NCI-H2196 treated with DMSO at 0.1 percent for 48 hours (cell line): ENCODE results near the gene UBE2U.
A peak's percentile ranks its signal among the peaks of the same experiment; 100 is the strongest.
"Not testable (repeated sequence)": the region's sequence is repeated elsewhere in the genome, so short reads cannot be mapped to it uniquely, and the experiment has no call there.

Experiments
- DNase-seq: peaks from one replicate; lab custom pipeline; 2025; ENCODE audit not compliant: unreplicated experiment; lab: John Stamatoyannopoulos, UW

The UBE2U gene

GRCh38 chr1:64187646-64188045 is 15.8 kb upstream of the UBE2U start:
- DNase-seq, result no peak

- no peak for DNase-seq
Measured at GRCh38 chr1:64192290-64192689, 11.1 kb upstream of the UBE2U start.

GRCh38 chr1:64194168-64195080 is 9.0 kb upstream of the UBE2U start:
- DNase-seq, result no peak

GRCh38 chr1:64195081-64195395 is 8.4 kb upstream of the UBE2U start:
- no peak for DNase-seq

- DNase-seq, result no peak
Measured at GRCh38 chr1:64196074-64196870, 7.2 kb upstream of the UBE2U start.

GRCh38 chr1:64197076-64197475 is 6.3 kb upstream of the UBE2U start:
- DNase-seq, result no peak

GRCh38 chr1:64199154-64199553 is 4.3 kb upstream of the UBE2U start:
- no peak for DNase-seq

GRCh38 chr1:64200064-64200463 is 3.4 kb upstream of the UBE2U start:
- DNase-seq, result no peak

GRCh38 chr1:64209221-64209620 is 5.8 kb downstream of the UBE2U start:
- no peak for DNase-seq

- DNase-seq, result no peak
Measured at GRCh38 chr1:64212031-64212430, 8.6 kb downstream of the UBE2U start.

GRCh38 chr1:64215576-64215975 is 12.2 kb downstream of the UBE2U start:
- DNase-seq, result no peak

- no peak for DNase-seq
Measured at GRCh38 chr1:64220241-64220640, 16.8 kb downstream of the UBE2U start.

GRCh38 chr1:64223329-64224151 is 20.1 kb downstream of the UBE2U start:
- DNase-seq, result no peak

GRCh38 chr1:64224236-64224635 is 20.8 kb downstream of the UBE2U start:
- DNase-seq, result not testable (repeated sequence)

GRCh38 chr1:64228167-64228957 is 24.9 kb downstream of the UBE2U start:
- DNase-seq, result no peak

- no peak for DNase-seq
Measured at GRCh38 chr1:64229307-64229706, 25.9 kb downstream of the UBE2U start.

GRCh38 chr1:64231153-64231552 is 27.7 kb downstream of the UBE2U start:
- peak; percentile 37 for DNase-seq

- DNase-seq, result no peak
Measured at GRCh38 chr1:64231654-64232053, 28.2 kb downstream of the UBE2U start.

GRCh38 chr1:64234714-64235113 is 31.3 kb downstream of the UBE2U start:
- DNase-seq, result no peak

- DNase-seq, result no peak
Measured at GRCh38 chr1:64235181-64235580, 31.8 kb downstream of the UBE2U start.

GRCh38 chr1:64235910-64236309 is 32.5 kb downstream of the UBE2U start:
- no peak for DNase-seq
